ENCODE data around the gene EYA2. TPM values are rescaled to one million over a fixed set of nuclear protein-coding genes. Genes with fewer than 3 reads are reported as not detected.

EYA2 gene
- total and polyA plus RNA-seq, 2 of the 4 experiments (the other 2 are of a cell fraction), result 2.3 to 5.4 TPM

DNA sequence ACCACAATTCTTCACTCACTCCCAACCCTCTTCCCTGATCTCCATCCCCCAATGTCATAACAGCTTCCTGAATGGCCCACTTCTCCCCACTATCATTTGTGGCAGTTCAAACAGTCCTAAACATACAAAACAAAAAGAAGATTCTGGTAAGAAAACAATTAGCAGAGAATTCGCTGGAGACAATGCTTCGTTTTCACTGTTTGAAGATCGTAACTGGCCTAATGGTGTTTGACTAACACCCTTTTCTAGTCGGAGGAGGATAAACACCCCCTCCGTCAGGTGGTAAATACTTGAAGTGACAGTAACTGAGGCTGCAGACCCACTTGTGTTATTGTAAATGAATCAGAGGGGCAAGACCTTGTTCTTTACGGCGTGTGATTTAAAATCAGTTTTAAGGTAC is 3.8 kb downstream of the EYA2 start:
- 100% methylated on average over 1 of the region's 7 CpGs; no CpG with 5 or more reads in 1 of the 2 experiments for WGBS, 2 experiments (ENCODE audit: extremely low coverage in 2 of 2, insufficient read length in 1 of 2)
- Histone ChIP-seq H4K91ac (ENCODE audit: insufficient read depth, low read depth, low read length) (no peak overlapping the region), H3K27ac (ENCODE audit: insufficient read depth, low read length) (no peak overlapping the region), H3K9ac (ENCODE audit: low read depth, low read length) (no peak overlapping the region), H2AFZ (replicated peaks; ENCODE audit: low read length, poor library complexity) (no peak overlapping the region), H3K14ac (replicated peaks; ENCODE audit: low read depth, low read length) (no peak overlapping the region), H4K20me1 (ENCODE audit: insufficient read depth, low read length) (no peaks in the 10 kb centered on the region), H3K18ac (ENCODE audit: low read depth, low read length) (no peak overlapping the region), H3K9me1 (ENCODE audit: insufficient read depth, low read length) (no peaks in the 10 kb centered on the region; the same call in 1 of the 2 replicates), H2BK120ac (ENCODE audit: low read depth, low read length) (no peak overlapping the region), H3K4ac (ENCODE audit: low read depth, low read length) (no peak overlapping the region), H3K9me3 (ENCODE audit: control insufficient read depth, insufficient read depth, low read length) (no peaks in the 10 kb centered on the region), H2BK5ac (ENCODE audit: low read depth, low read length, poor library complexity, severe bottlenecking) (no peak overlapping the region), H3K4me1 (ENCODE audit: control insufficient read depth, insufficient read depth, low read length) (0 out of 2 replicates have a peak, but pooled peaks cover 2% of the 10 kb centered on the region), H3K36me3 (ENCODE audit: control insufficient read depth, insufficient read depth, low read length) (no peaks in the 10 kb centered on the region), H3K23ac (ENCODE audit: low read depth, low read length) (no peak overlapping the region), H3K4me2 (ENCODE audit: low read depth, low read length) (no peak overlapping the region), H2BK20ac (ENCODE audit: low read depth, low read length) (no peak overlapping the region), H2BK15ac (ENCODE audit: low read depth, low read length) (no peak overlapping the region), H3K79me1 (ENCODE audit: low read depth in 1 of 2, low read length in 2 of 2) (peaks cover 3% of the 10 kb centered on the region in 2 experiments; a peak in 1 of 4 replicates), H3K27me3 (ENCODE audit: control insufficient read depth, insufficient read depth, low read length) (no peaks in the 10 kb centered on the region), H4K8ac (ENCODE audit: low read depth in 2 of 2, low read length in 2 of 2) (no peak overlapping the region), H3K4me3 (ENCODE audit: insufficient read depth, low read depth, low read length) (no peak overlapping the region), H4K5ac (ENCODE audit: low read depth, low read length) (no peak overlapping the region), H2AK9ac (replicated peaks; ENCODE audit: low read depth, low read length, poor library complexity) (no peak overlapping the region), H2AK5ac (ENCODE audit: low read depth, low read length) (no peak overlapping the region), H3K56ac (ENCODE audit: extremely low read depth, insufficient read depth, low read length) (no peak overlapping the region)
- POLR2A ChIA-PET (ENCODE audit: unreplicated experiment), result interaction anchor here (0.6 kb wide), 2 partner anchors 76 to 233 kb away, joined by 3 to 4 read pairs; no protein-coding TSS in a partner anchor
- CTCF ChIA-PET, result no interaction called here
- intact Hi-C loops (cut with micrococcal nuclease) (loop anchor here (5.0 to 10.0 kb wide), 2 partner anchors 126 to 141 kb away; no protein-coding TSS in a partner anchor), dilution Hi-C loops (cut with HindIII; ENCODE audit: low sequenced_read_pairs, unreplicated experiment) (no loop called here), in situ Hi-C loops (cut with MboI; ENCODE audit: low sequenced_read_pairs) (no loop called here)
- TF ChIP-seq CTCF (conservative IDR thresholded peaks at IDR 0.05; ENCODE audit: low read depth, low read length) (no peak), NFE2L2 (IDR thresholded peaks at IDR 0.05; ENCODE audit: low read depth, low read length) (no peak), RAD21 (IDR thresholded peaks at IDR 0.05; ENCODE audit: low read length) (no peak), FOS (IDR thresholded peaks at IDR 0.05; ENCODE audit: low read depth, low read length) (no peak), CEBPB (IDR thresholded peaks at IDR 0.05; ENCODE audit: low read depth, low read length) (no peak), BHLHE40 (IDR thresholded peaks at IDR 0.05; ENCODE audit: low read depth, low read length) (no peak), MXI1 (IDR thresholded peaks at IDR 0.05; ENCODE audit: borderline replicate concordance, low read depth, low read length) (no peak), POLR2A (IDR thresholded peaks at IDR 0.05; ENCODE audit: low read depth, low read length) (no peak), RCOR1 (IDR thresholded peaks at IDR 0.05; ENCODE audit: insufficient replicate concordance, low read length) (no peak), ELK1 (IDR thresholded peaks at IDR 0.05; ENCODE audit: borderline replicate concordance, low read depth, low read length) (no peak), CHD1 (IDR thresholded peaks at IDR 0.05; ENCODE audit: low read depth, low read length) (no peak), MAZ (IDR thresholded peaks at IDR 0.05; ENCODE audit: borderline replicate concordance, low read depth, low read length) (no peak), RFX5 (IDR thresholded peaks at IDR 0.05; ENCODE audit: low read depth, low read length) (no peak), SMC3 (IDR thresholded peaks at IDR 0.05; ENCODE audit: low read depth, low read length) (no peak), MAFK (IDR thresholded peaks at IDR 0.05; ENCODE audit: low read depth, low read length) (no peak)
- TF ChIP-seq, protein P1, sequence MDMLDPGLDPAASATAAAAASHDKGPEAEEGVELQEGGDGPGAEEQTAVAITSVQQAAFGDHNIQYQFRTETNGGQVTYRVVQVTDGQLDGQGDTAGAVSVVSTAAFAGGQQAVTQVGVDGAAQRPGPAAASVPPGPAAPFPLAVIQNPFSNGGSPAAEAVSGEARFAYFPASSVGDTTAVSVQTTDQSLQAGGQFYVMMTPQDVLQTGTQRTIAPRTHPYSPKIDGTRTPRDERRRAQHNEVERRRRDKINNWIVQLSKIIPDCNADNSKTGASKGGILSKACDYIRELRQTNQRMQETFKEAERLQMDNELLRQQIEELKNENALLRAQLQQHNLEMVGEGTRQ (IDR thresholded peaks at IDR 0.05; ENCODE audit: low read depth, low read length), result no peak
- BruUV-seq (replicated peaks), result no TSS peak
- DNase-seq, result no peak
- ATAC-seq (ENCODE audit: low read depth), result no peak

Data from IMR-90 (cell line).